K562 treated with DMSO at 1 percent for 48 hours (cell line): ENCODE data around the gene TMEM150B. TPM values are rescaled to one million over a fixed set of nuclear protein-coding genes. Genes with fewer than 3 reads are reported as not detected.

Experiments used
- total RNA-seq: library from RNA; unstranded; fragments of 300-600 nt; gene quantifications from 2 replicates; pipeline ENCODE4 v1.2.3, GENCODE V29; 2022; ENCODE audit warnings: low replicate concordance; ENCODE audit errors: extremely low read depth

The TMEM150B gene, protein sequence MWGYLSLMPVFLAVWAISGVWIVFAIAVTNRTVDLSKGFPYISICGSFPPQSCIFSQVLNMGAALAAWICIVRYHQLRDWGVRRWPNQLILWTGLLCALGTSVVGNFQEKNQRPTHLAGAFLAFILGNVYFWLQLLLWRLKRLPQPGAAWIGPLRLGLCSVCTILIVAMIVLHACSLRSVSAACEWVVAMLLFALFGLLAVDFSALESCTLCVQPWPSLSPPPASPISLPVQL
- not detected in 2 replicates for total RNA-seq

GRCh38 chr19:55325172-55325571, at the start of gene TMEM150B:
Gene TMEM150B, minus strand, starts transcription at chr19:55325341. Its CDS starts 4,305 bp downstream, at chr19:55321036.

GRCh38 chr19:55370305-55370988, 45.3 kb upstream of the TMEM150B start, which contains the start of gene IL11:
Gene IL11, minus strand, starts transcription at chr19:55370463. Its CDS starts 153 bp downstream, at chr19:55370310.

DNA sequence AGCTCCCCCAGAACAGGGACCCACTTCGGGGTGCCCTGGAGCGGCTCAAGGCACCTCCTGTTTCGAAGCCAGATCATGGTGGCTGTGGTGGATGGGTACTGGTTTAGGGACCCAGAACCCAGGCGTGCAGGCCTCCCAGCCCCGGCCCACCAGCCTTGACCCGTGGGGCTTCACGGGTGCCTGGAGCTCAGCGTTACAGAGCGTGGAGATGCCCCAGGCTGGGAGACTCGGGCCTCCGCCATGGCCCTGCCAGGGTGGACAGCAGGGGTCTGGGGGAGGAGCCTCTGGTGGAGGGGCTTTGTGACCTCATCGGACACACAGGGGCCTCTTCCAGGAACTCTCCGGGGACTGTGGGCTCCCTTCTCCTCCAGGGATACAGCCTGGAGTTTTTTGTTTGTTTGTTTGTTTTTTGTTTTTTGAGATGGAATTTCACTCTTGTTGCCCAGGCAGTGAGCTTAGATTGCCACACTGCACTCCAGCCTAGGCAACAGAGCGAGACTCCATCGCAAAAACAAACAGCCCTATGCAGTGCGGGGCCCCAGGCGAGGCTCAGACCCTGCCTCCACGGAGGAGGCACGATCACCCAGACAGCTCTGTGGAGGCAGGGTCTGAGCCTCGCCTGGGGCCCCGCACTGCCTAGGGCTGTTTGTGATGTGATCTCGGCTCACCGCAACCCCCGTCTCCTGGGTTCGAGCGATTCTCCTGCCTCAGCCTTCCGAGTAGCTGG, 38.0 kb upstream of the TMEM150B start, which contains the start of gene GARIN5B:
TSS of gene GARIN5B (minus strand) at position 271 of the 727 bp plus-strand sequence. CDS start at position 77, 194 bp downstream.

GRCh38 chr19:55354698-55355212, 29.6 kb upstream of the TMEM150B start, which contains the start of gene COX6B2:
Gene COX6B2, minus strand, starts transcription at chr19:55354719. Its CDS starts 198 bp downstream, at chr19:55354521.

GRCh38 chr19:55339105-55339888, 14.2 kb upstream of the TMEM150B start, which contains the start of gene KMT5C:
Gene KMT5C, plus strand, starts transcription at chr19:55339876. Its CDS starts 2,061 bp downstream, at chr19:55341937.

GRCh38 chr19:55283548-55284377, 41.4 kb downstream of the TMEM150B start, which contains the start of gene BRSK1:
Gene BRSK1, plus strand, starts transcription at chr19:55283997. Its CDS starts 446 bp downstream, at chr19:55284443.

DNA sequence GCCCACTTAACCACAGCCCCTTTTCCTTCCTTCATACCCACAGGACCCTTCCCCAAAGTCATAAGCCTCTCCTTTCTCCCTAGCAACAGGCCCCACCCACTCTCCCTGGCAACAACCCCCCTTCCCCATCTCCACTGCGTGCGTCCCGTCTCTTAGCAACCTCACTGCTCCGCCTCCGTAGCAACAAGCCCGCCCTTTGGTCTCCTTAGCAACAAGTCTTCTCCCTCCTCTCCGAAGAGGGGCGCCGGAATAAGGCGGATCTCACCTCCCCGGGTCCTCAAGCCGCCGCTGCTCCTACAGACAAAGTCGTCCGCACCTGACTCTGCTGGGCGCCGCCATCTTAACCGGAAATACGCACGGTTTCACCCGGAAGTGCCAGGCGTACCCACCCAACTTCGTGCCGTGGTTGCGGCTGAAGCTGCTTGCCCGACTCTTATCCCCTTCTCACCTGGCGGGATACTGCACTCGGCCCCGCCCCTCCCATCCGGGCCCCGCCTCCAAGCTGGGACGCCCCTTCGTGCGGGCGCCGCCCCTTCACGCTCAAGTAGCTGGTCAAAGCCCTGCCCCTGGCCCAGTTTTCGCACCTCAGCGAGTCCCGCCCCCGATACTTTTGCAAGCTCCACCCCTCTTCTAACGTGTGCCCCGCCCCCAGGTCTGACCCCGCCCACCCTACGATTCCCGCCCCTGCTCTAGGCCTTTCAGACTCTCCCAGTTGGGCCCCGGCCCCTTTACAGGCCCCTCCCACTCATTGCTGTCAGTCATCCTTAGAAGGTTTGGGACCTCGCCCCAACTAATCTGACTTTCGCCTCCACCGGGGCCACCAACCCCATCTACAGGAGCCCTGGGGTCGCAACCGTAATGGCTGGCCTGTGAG, 45.1 kb downstream of the TMEM150B start, which contains the start of gene HSPBP1:
TSS of gene HSPBP1 (minus strand) at position 341 of the 874 bp plus-strand sequence. CDS start 502 bp downstream, outside the sequence.

Other genes starting within 250 kb of the TMEM150B start
- gene EPS8L1, start 249.5 kb downstream of the TMEM150B start, total RNA-seq = not detected in 2 replicates
- gene PPP1R12C, start 207.7 kb downstream of the TMEM150B start, total RNA-seq = not detected in 2 replicates
- gene TNNT1, start 176.1 kb downstream of the TMEM150B start, total RNA-seq = not detected in 2 replicates
- not detected in 2 replicates for gene TNNI3, start 167.6 kb downstream of the TMEM150B start, total RNA-seq
- gene DNAAF3, start 158.7 kb downstream of the TMEM150B start, total RNA-seq = not detected in 2 replicates
- not detected in 2 replicates for gene SYT5, start 145.1 kb downstream of the TMEM150B start, total RNA-seq
- gene PTPRH, start 115.8 kb downstream of the TMEM150B start, total RNA-seq = not detected in 2 replicates
- gene TMEM86B, start 96.6 kb downstream of the TMEM150B start, total RNA-seq = not detected in 2 replicates
- gene PPP6R1, start 66.3 kb downstream of the TMEM150B start, total RNA-seq = 133 TPM in 1 of 2 replicates, not detected in the other
- not detected in 2 replicates for gene HSPBP1, start 45.2 kb downstream of the TMEM150B start, total RNA-seq
- gene BRSK1, start 41.3 kb downstream of the TMEM150B start, total RNA-seq = not detected in 2 replicates
- gene KMT5C, start 14.5 kb upstream of the TMEM150B start, total RNA-seq = not detected in 2 replicates
- not detected in 2 replicates for gene COX6B2, start 29.4 kb upstream of the TMEM150B start, total RNA-seq
- gene GARIN5B, start 37.9 kb upstream of the TMEM150B start, total RNA-seq = not detected in 2 replicates
- not detected in 2 replicates for gene IL11, start 45.1 kb upstream of the TMEM150B start, total RNA-seq
- gene TMEM190, start 51.5 kb upstream of the TMEM150B start, total RNA-seq = not detected in 2 replicates
- gene TMEM238, start 59.0 kb upstream of the TMEM150B start, total RNA-seq = not detected in 2 replicates
- 4,209 and 5,908 TPM in 2 replicates for gene RPL28, start 60.6 kb upstream of the TMEM150B start, total RNA-seq
- gene UBE2S, start 82.4 kb upstream of the TMEM150B start, total RNA-seq = 2,967 TPM in 1 of 2 replicates, not detected in the other
- gene SHISA7, start 118.0 kb upstream of the TMEM150B start, total RNA-seq = not detected in 2 replicates
- gene ISOC2, start 136.3 kb upstream of the TMEM150B start, total RNA-seq = not detected in 2 replicates
- not detected in 2 replicates for gene C19orf85, start 139.4 kb upstream of the TMEM150B start, total RNA-seq
- not detected in 2 replicates for gene ZNF628, start 151.3 kb upstream of the TMEM150B start, total RNA-seq
- gene NAT14, start 159.8 kb upstream of the TMEM150B start, total RNA-seq = not detected in 2 replicates
- not detected in 2 replicates for gene SSC5D, start 163.1 kb upstream of the TMEM150B start, total RNA-seq
- gene SBK2, start 211.8 kb upstream of the TMEM150B start, total RNA-seq = not detected in 2 replicates
- gene SBK3, start 220.2 kb upstream of the TMEM150B start, total RNA-seq = not detected in 2 replicates